A673 (cell line): Measurements from ENCODE around the gene STX1B. TPM values are rescaled to one million over a fixed set of nuclear protein-coding genes. Genes with fewer than 3 reads are reported as not detected.

Experiments used
- BruUV-seq: library from RNA; stranded (reverse); fragments of 400-500 nt; replicated peaks from 2 replicates; lab custom pipeline; 2021; lab: Mats Ljungman, UMichigan
- CTCF ChIA-PET: fragments of 300-600 bp; sonication (Branson Sonifier 250); formaldehyde crosslinking; loops from one replicate; lab custom pipeline; 2022; ENCODE audit warnings: antibody characterized with exemption; lab: Charles Lee
- POLR2A ChIA-PET: fragments of 300-600 bp; sonication (Branson Sonifier 250); formaldehyde crosslinking; loops from one replicate; lab custom pipeline; 2022; ENCODE audit warnings: antibody characterized with exemption; ENCODE audit not compliant: low non-redundant PET; lab: Charles Lee
- DNase-seq: peaks from one replicate; pipeline ENCODE4 v3.0.0-alpha.2; 2015; ENCODE audit warnings: low spot score
- H3K27ac ChIP-seq: fragments of 200-600 bp; sonication (generic); 2 replicates; pipeline ENCODE4 v1.5.1; 2016; ENCODE audit warnings: mixed run types, low read depth, mild to moderate bottlenecking, mixed read lengths, antibody characterized with exemption, low read length; ENCODE audit not compliant: poor library complexity, severe bottlenecking
- H3K27me3 ChIP-seq: fragments of 200-600 bp; sonication (generic); replicated peaks from 2 replicates; pipeline ENCODE4 v1.6.1; 2017; ENCODE audit warnings: mixed run types, low read depth, mild to moderate bottlenecking, mixed read lengths, antibody characterized with exemption, low read length; ENCODE audit not compliant: insufficient read depth, poor library complexity
- H3K36me3 ChIP-seq: fragments of 200-600 bp; sonication (generic); 2 replicates; pipeline ENCODE4 v1.6.1; 2016; ENCODE audit warnings: mixed run types, mild to moderate bottlenecking, mixed read lengths, antibody characterized with exemption, low read length; ENCODE audit not compliant: insufficient read depth, poor library complexity, severe bottlenecking
- H3K4me1 ChIP-seq: fragments of 200-600 bp; sonication (generic); 2 replicates; pipeline ENCODE4 v1.6.1; 2017; ENCODE audit warnings: mixed run types, mild to moderate bottlenecking, mixed read lengths, antibody characterized with exemption, low read length; ENCODE audit not compliant: insufficient read depth, poor library complexity, severe bottlenecking
- H3K4me3 ChIP-seq: fragments of 200-600 bp; sonication (generic); 2 replicates; pipeline ENCODE4 v1.5.1; 2016; ENCODE audit warnings: low read depth, mixed run types, mild to moderate bottlenecking, mixed read lengths, low read length; ENCODE audit not compliant: poor library complexity, severe bottlenecking
- H3K9me3 ChIP-seq: fragments of 200-600 bp; sonication (generic); 2 replicates; pipeline ENCODE4 v1.6.1; 2016; ENCODE audit warnings: mixed run types, low read depth, mild to moderate bottlenecking, mixed read lengths, antibody characterized with exemption, low read length; ENCODE audit not compliant: poor library complexity, severe bottlenecking
- CTCF ChIP-seq: fragments of 300-800, 200-600 bp; sonication (generic); conservative IDR thresholded peaks from 2 replicates; pipeline ENCODE4 v1.5.1; 2017; ENCODE audit warnings: low read depth, mild to moderate bottlenecking, antibody characterized with exemption, low read length, moderate library complexity, mixed read lengths
- EZH2 ChIP-seq: fragments of 200-600 bp; sonication (generic); IDR thresholded peaks from 2 replicates; pipeline ENCODE4 v1.6.1; 2017; ENCODE audit warnings: borderline replicate concordance, low read depth, mild to moderate bottlenecking, mixed read lengths, antibody characterized with exemption, low read length; ENCODE audit not compliant: poor library complexity, severe bottlenecking
- intact Hi-C: fragments of 100-400 bp; cut with micrococcal nuclease; formaldehyde crosslinking; loops from one replicate; pipeline ENCODE4 v1.10.0; 2022; ENCODE audit not compliant: unreplicated experiment
- total RNA-seq: library from RNA; stranded (reverse); gene quantifications from 2 replicates; pipeline ENCODE4 v1.2.3, GENCODE V29; 2021

The STX1B gene
- total RNA-seq, 1 experiment from 2014 or later, result 0.62 TPM

- no peaks in the 10 kb centered on the region for H3K4me1 ChIP-seq
- CTCF ChIA-PET, result no interaction called here
- TF ChIP-seq EZH2, result no peak
- no peak for TF ChIP-seq CTCF
- BruUV-seq, result no TSS peak
- no peaks in the 10 kb centered on the region for H3K9me3 ChIP-seq
- no peaks in the 10 kb centered on the region for H3K27me3 ChIP-seq
- no peak for DNase-seq
- no peak overlapping the region for H3K27ac ChIP-seq
- H3K4me3 ChIP-seq, result no peak overlapping the region
- POLR2A ChIA-PET, result no interaction called here
- intact Hi-C loops, result no loop called here
- peaks cover 78% of the 10 kb centered on the region for H3K36me3 ChIP-seq
Observed at GRCh38 chr16:30965436-30965835, 45.0 kb downstream of the STX1B start.

GRCh38 chr16:30964574-30965226, 45.7 kb downstream of the STX1B start:
- intact Hi-C loops, result no loop called here
- no peaks in the 10 kb centered on the region for H3K9me3 ChIP-seq
- no TSS peak for BruUV-seq
- no peak overlapping the region for H3K4me3 ChIP-seq
- H3K27me3 ChIP-seq, result no peaks in the 10 kb centered on the region
- no peaks in the 10 kb centered on the region for H3K4me1 ChIP-seq
- CTCF ChIA-PET, result no interaction called here
- DNase-seq, result no peak
- peaks cover 83% of the 10 kb centered on the region for H3K36me3 ChIP-seq
- TF ChIP-seq CTCF (no peak), EZH2 (no peak)
- POLR2A ChIA-PET, result no interaction called here
- no peak overlapping the region for H3K27ac ChIP-seq

GRCh38 chr16:30963925-30964511, 46.4 kb downstream of the STX1B start:
- Histone ChIP-seq H3K27me3 (no peaks in the 10 kb centered on the region), H3K9me3 (no peaks in the 10 kb centered on the region), H3K4me1 (peaks cover 4% of the 10 kb centered on the region), H3K36me3 (peaks cover 83% of the 10 kb centered on the region), H3K4me3 (no peak overlapping the region), H3K27ac (no peak overlapping the region)
- DNase-seq, result no peak
- no TSS peak for BruUV-seq
- intact Hi-C loops, result no loop called here
- POLR2A ChIA-PET, result no interaction called here
- TF ChIP-seq CTCF, result no peak
- no peak for TF ChIP-seq EZH2
- CTCF ChIA-PET, result no interaction called here
